Calu3 (cell line): Measurements from ENCODE around the gene PROSER3. TPM values are rescaled to one million over a fixed set of nuclear protein-coding genes. Genes with fewer than 3 reads are reported as not detected.

Experiments
- BruUV-seq: library from RNA; stranded (reverse); fragments of 400-500 nt; replicated peaks from 2 replicates; lab custom pipeline; 2021; lab: Mats Ljungman, UMichigan
- CTCF ChIA-PET: fragments of 300-600 bp; sonication (Branson Sonifier 250); formaldehyde crosslinking; loops from one replicate; lab custom pipeline; 2022; ENCODE audit warnings: antibody characterized with exemption; lab: Charles Lee
- DNase-seq: peaks from one replicate; pipeline ENCODE4 v3.0.0; 2022
- H3K27ac Mint-ChIP-seq: one replicate; pipeline ENCODE4 v1.8.0; 2022; ENCODE audit warnings: mixed read lengths; ENCODE audit not compliant: unreplicated experiment
- H3K27me3 Mint-ChIP-seq: one replicate; pipeline ENCODE4 v1.8.0; 2022; ENCODE audit warnings: mixed read lengths; ENCODE audit not compliant: unreplicated experiment
- H3K36me3 Mint-ChIP-seq: one replicate; pipeline ENCODE4 v1.8.0; 2022; ENCODE audit warnings: mild to moderate bottlenecking, moderate library complexity, mixed read lengths; ENCODE audit not compliant: insufficient read depth, unreplicated experiment
- H3K4me1 Mint-ChIP-seq: one replicate; pipeline ENCODE4 v1.8.0; 2022; ENCODE audit warnings: mild to moderate bottlenecking, low read depth, mixed read lengths; ENCODE audit not compliant: unreplicated experiment
- H3K4me3 Mint-ChIP-seq: one replicate; pipeline ENCODE4 v1.8.0; 2022; ENCODE audit warnings: mild to moderate bottlenecking, low read depth, moderate library complexity, mixed read lengths; ENCODE audit not compliant: unreplicated experiment
- H3K9me3 Mint-ChIP-seq: one replicate; pipeline ENCODE4 v1.8.0; 2022; ENCODE audit warnings: low read depth, mixed read lengths; ENCODE audit not compliant: unreplicated experiment
- intact Hi-C: fragments of 100-400 bp; cut with micrococcal nuclease; formaldehyde crosslinking; loops from one replicate; pipeline ENCODE4 v1.10.0; 2022; ENCODE audit not compliant: unreplicated experiment
- total RNA-seq: library from RNA; stranded (reverse); gene quantifications from 2 replicates; pipeline ENCODE4 v1.2.3, GENCODE V29; 2022
- TF ChIP-seq, protein P1 (sequence below): fragments of 200-600 bp; IDR thresholded peaks from one replicate; pipeline ENCODE4 v1.8.0; 2022; ENCODE audit warnings: antibody characterized with exemption; ENCODE audit not compliant: unreplicated experiment

Gene PROSER3
- total RNA-seq, 1 experiment from 2014 or later: 70.7 TPM

DNA sequence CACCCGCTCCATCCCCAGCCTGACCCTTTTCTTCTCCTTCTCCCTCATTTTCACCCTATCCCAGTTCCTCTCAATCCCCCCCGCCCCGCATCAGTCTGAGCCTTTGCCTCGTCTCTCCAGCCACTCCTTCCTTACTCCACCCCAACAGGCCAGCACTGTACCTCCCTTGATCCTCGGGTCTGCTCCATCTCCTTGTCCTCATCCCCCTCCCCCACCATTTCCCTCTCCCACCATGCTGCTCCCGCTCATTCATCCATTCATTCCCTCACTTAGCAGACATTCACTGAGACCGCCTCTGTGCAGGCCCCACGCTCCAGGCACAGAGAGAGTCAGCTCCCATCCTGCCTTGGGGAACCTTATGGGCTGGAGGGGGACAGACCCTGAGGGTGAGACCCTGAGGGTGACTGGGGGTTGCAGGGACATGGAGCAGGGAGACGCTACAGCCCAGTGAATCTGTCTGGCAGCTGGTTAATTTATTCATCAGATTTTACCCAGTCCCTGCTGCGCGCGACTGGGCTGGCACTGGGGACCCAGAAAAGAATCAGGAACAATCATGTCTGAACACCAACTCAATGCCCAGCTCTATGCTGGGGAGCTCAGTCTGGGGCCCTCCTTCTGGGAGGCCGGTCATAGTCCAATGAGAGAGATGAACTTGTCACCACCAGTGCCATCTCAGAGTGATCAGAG is 18.3 kb downstream of the PROSER3 start:
- peaks cover 11% of the 10 kb centered on the region for H3K36me3 Mint-ChIP-seq

DNA sequence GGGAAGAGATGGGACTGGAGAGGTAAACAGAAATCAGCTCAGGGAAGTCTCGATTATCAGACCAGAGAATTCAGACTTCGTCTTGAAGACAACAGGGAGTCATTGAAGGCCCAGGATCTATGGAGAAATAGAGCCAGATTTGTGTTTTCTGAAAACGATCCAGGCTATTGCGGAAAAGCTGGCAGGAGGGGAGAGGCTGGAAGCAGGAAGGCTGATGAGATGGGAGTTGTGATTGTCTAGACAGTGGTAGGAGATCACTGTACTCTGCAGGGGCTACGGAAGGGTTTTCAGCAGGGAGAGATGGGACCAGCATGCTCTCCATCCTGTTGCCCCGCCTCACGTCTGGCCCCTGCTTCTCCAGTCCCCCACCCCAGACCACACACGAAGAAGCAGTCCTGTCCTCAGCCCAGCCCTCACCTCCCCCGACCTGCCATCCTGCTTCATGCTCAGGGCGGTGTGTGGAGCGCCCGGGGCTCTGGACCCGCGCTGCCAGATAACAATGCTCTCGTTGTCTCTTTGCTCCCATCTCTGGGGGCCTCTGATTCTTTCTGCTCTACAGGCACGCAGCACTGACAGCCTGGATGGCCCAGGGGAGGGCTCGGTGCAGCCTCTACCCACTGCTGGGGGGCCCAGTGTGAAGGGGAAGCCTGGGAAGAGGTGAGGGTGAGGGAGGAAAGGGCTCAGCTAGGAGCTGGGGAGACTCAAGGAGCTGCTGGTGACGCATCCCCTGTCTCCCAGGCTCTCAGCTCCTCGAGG is 19.3 kb downstream of the PROSER3 start:
- no peak overlapping the region for H3K27ac Mint-ChIP-seq
- peaks cover 13% of the 10 kb centered on the region for H3K4me1 Mint-ChIP-seq
- peaks cover 11% of the 10 kb centered on the region for H3K36me3 Mint-ChIP-seq
- no peak for DNase-seq
- H3K27me3 Mint-ChIP-seq: no peaks in the 10 kb centered on the region
- TF ChIP-seq, protein P1, sequence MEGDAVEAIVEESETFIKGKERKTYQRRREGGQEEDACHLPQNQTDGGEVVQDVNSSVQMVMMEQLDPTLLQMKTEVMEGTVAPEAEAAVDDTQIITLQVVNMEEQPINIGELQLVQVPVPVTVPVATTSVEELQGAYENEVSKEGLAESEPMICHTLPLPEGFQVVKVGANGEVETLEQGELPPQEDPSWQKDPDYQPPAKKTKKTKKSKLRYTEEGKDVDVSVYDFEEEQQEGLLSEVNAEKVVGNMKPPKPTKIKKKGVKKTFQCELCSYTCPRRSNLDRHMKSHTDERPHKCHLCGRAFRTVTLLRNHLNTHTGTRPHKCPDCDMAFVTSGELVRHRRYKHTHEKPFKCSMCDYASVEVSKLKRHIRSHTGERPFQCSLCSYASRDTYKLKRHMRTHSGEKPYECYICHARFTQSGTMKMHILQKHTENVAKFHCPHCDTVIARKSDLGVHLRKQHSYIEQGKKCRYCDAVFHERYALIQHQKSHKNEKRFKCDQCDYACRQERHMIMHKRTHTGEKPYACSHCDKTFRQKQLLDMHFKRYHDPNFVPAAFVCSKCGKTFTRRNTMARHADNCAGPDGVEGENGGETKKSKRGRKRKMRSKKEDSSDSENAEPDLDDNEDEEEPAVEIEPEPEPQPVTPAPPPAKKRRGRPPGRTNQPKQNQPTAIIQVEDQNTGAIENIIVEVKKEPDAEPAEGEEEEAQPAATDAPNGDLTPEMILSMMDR: no peak
- no TSS peak for BruUV-seq
- H3K4me3 Mint-ChIP-seq: no peak overlapping the region
- no peaks in the 10 kb centered on the region for H3K9me3 Mint-ChIP-seq
- CTCF ChIA-PET: interaction anchor here (0.8 kb wide), 1 partner anchor 15 kb away, joined by 4 read pairs; no protein-coding TSS in a partner anchor
- intact Hi-C loops: no loop called here

More for the DNA sequence above, 18.3 kb downstream of the PROSER3 start:
- TF ChIP-seq, protein P1: no peak
- Mint-ChIP-seq H3K27me3 (no peaks in the 10 kb centered on the region), H3K4me3 (peak overlapping the region; percentile 69), H3K9me3 (no peaks in the 10 kb centered on the region), H3K27ac (peak overlapping the region; percentile 6), H3K4me1 (peaks cover 13% of the 10 kb centered on the region)
- no peak for DNase-seq
- CTCF ChIA-PET: no interaction called here
- BruUV-seq: TSS peak; percentile 47
- intact Hi-C loops: no loop called here

DNA sequence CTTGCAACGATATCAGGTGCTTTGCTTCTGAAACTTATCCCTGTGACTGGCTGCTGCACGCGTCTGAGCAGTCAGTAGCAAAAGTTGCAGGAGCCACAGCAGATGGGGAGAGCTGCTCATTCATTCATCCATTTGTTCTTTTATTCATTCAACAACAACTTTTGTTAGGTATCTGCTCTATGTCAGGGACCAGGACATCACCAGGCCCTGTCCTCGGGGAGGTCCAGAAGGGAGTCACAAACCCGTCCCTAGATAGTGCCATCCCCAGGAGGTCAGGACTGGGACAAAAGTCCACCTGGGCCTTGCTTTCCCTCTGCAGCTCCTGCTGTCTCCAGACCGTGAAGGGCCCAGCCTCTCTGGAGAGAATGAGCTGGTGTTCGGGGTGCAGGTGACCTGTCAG is 20.0 kb downstream of the PROSER3 start:
- Mint-ChIP-seq H3K27ac (no peak overlapping the region), H3K4me1 (peaks cover 13% of the 10 kb centered on the region), H3K36me3 (peaks cover 11% of the 10 kb centered on the region), H3K27me3 (no peaks in the 10 kb centered on the region), H3K9me3 (no peaks in the 10 kb centered on the region), H3K4me3 (no peak overlapping the region)
- TF ChIP-seq, protein P1: no peak
- CTCF ChIA-PET: interaction anchor here (0.7 to 0.8 kb wide), 2 partner anchors 15 to 32 kb away, joined by 3 to 4 read pairs; partner anchors contain the start of gene PSENEN
- no peak for DNase-seq
- BruUV-seq: no TSS peak
- intact Hi-C loops: no loop called here

DNA sequence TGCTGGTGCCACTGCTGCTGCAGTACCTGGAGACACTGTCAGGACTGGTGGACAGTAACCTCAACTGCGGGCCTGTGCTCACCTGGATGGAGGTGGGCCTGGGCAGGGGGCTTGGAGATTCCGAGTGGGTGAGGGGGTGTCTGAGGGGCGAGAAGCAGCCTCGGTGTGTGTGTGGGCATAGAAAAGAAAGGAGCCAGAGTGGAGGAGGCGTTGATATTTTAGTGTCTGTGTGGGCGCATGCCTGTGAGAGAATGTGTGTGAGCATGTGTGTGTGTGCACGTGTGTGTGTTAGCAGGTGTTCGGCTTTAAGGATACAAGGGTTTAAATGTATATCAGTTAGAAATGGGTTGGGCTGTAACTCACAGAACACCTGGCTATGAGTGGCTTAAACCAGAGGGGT is 21.1 kb downstream of the PROSER3 start:
- CTCF ChIA-PET: no interaction called here
- intact Hi-C loops: no loop called here
- no peaks in the 10 kb centered on the region for H3K9me3 Mint-ChIP-seq
- no peak overlapping the region for H3K27ac Mint-ChIP-seq
- peaks cover 20% of the 10 kb centered on the region for H3K4me1 Mint-ChIP-seq
- peaks cover 11% of the 10 kb centered on the region for H3K36me3 Mint-ChIP-seq
- H3K27me3 Mint-ChIP-seq: no peaks in the 10 kb centered on the region
- TF ChIP-seq, protein P1: no peak
- DNase-seq: no peak
- BruUV-seq: no TSS peak
- H3K4me3 Mint-ChIP-seq: no peak overlapping the region
